BJ (cell line): Measurements from ENCODE around the gene ADAMTS1. TPM values are rescaled to one million over a fixed set of nuclear protein-coding genes. Genes with fewer than 3 reads are reported as not detected.

Source experiments
- CTCF ChIA-PET: fragments of 350-600 bp; formaldehyde crosslinking; extraction: SDS; loops from one replicate; lab custom pipeline; 2021; ENCODE audit warnings: antibody characterized with exemption, inconsistent platforms; lab: Yijun Ruan, JAX
- POLR2A ChIA-PET: fragments of 300-600 bp; sonication (Branson Sonifier 250); formaldehyde crosslinking; extraction: SDS; loops from one replicate; lab custom pipeline; 2021; ENCODE audit warnings: antibody characterized with exemption; lab: Charles Lee
- DNase-seq: peaks from one replicate; pipeline ENCODE4 v3.0.0-alpha.2; 2011; ENCODE audit warnings: low read depth
- H3K27me3 ChIP-seq: 2 replicates; pipeline ENCODE4 v1.6.0; 2011; ENCODE audit warnings: low read length; ENCODE audit not compliant: control insufficient read depth, insufficient read depth
- H3K36me3 ChIP-seq: 2 replicates; pipeline ENCODE4 v1.5.1; 2011; ENCODE audit warnings: low read length; ENCODE audit not compliant: control insufficient read depth, insufficient read depth
- H3K4me3 ChIP-seq: 2 replicates; pipeline ENCODE4 v1.5.1; 2011; ENCODE audit warnings: low read depth, mild to moderate bottlenecking, control low read depth, low read length
- polyA plus RNA-seq: library from polyadenylated mRNA; depleted of rRNA; stranded (reverse); fragments of >200 nt; gene quantifications from 2 replicates; pipeline ENCODE4 v1.2.3, GENCODE V29; 2011
- TF ChIP-seq, protein P1 (sequence below): IDR thresholded peaks from 2 replicates; pipeline ENCODE4 v1.5.1; 2011; ENCODE audit warnings: low read depth, mild to moderate bottlenecking, control low read depth, inconsistent platforms, low read length, moderate library complexity; ENCODE audit not compliant: insufficient read depth

Gene ADAMTS1
- polyA plus RNA-seq, 1 experiment, result 1,081 TPM

DNA sequence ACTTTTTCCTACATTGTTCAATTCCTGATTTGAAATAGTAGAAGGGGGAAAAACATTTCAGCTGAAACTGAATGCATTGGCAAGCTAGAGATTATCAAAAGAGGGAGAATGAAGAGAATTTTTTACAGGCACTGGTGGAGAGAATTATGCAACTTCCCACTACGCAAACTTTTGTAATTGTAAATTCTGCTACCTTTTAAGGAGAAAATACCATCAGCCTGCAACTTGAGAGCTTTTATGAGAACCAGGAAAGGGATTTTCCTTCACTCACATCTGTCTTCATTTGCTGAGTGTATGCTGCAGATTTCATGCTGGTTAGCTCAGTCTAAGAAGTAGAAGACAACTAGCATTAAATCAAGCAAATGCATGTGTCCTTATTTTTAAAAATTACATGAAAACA lies 43.7 kb downstream of the ADAMTS1 start:
- POLR2A ChIA-PET, result interaction anchor here (0.6 to 0.9 kb wide), 3 partner anchors 13 to 43 kb away, joined by 3 to 7 read pairs (median 3); no protein-coding TSS in a partner anchor
- peak; percentile 87 for DNase-seq
- CTCF ChIA-PET, result interaction anchor here (0.7 kb wide), 1 partner anchor 31 kb away, joined by 3 read pairs; no protein-coding TSS in a partner anchor
- TF ChIP-seq, protein P1, sequence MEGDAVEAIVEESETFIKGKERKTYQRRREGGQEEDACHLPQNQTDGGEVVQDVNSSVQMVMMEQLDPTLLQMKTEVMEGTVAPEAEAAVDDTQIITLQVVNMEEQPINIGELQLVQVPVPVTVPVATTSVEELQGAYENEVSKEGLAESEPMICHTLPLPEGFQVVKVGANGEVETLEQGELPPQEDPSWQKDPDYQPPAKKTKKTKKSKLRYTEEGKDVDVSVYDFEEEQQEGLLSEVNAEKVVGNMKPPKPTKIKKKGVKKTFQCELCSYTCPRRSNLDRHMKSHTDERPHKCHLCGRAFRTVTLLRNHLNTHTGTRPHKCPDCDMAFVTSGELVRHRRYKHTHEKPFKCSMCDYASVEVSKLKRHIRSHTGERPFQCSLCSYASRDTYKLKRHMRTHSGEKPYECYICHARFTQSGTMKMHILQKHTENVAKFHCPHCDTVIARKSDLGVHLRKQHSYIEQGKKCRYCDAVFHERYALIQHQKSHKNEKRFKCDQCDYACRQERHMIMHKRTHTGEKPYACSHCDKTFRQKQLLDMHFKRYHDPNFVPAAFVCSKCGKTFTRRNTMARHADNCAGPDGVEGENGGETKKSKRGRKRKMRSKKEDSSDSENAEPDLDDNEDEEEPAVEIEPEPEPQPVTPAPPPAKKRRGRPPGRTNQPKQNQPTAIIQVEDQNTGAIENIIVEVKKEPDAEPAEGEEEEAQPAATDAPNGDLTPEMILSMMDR, result no peak
- H3K27me3 ChIP-seq, result no peaks in the 10 kb centered on the region
- no peak overlapping the region for H3K4me3 ChIP-seq
- H3K36me3 ChIP-seq, result no peaks in the 10 kb centered on the region

DNA sequence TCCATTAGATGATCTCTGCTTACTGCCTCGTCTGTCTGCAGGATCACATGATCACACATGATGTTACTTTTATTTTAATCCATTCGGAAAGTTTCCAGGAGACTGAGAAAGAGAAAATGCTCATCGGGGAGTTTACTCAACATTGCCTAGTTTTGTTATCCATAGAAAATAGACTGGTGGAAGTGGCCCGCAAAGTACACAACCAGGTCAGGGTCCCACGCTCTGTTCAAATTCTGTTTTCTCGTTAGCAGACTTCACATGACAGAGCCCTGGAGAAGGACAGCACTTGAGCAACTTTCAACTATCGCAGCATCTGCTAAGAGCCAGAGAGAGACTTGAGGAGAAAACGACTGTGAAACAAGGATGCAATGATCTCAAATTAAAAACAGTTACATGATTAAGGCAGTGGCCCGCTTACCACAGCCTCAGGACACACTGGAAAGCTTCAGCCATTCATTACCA lies 44.2 kb downstream of the ADAMTS1 start:
- no peaks in the 10 kb centered on the region for H3K27me3 ChIP-seq
- peak overlapping the region; percentile 9; the same call in 1 of the 2 replicates for H3K4me3 ChIP-seq
- TF ChIP-seq, protein P1, result no peak
- CTCF ChIA-PET, result interaction anchor here (0.7 kb wide), 1 partner anchor 32 kb away, joined by 3 read pairs; no protein-coding TSS in a partner anchor
- H3K36me3 ChIP-seq, result no peaks in the 10 kb centered on the region
- POLR2A ChIA-PET, result interaction anchor here (0.7 to 0.9 kb wide), 2 partner anchors 13 to 15 kb away, joined by 3 to 7 read pairs; no protein-coding TSS in a partner anchor
- DNase-seq, result peak; percentile 55

DNA sequence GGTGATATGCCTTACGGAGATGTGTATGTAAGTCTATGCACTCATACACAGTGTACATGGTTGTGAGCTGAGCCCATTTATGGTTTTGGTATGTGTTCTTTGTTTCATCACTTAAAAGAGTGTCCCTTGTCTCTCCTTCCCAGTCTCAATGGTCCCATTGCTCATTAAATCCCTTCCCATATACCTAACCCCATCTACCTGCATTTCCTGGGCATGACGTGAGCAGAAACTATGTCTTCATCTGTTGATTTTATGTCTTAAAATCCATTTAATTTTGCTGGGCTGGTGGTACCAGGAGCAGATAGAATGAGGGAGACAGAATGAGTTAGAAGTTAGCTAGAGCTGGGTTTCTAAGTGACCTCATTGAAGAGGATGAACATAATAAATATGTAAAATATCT lies 44.8 kb downstream of the ADAMTS1 start:
- ChIA-PET POLR2A (no interaction called here), CTCF (no interaction called here)
- Histone ChIP-seq H3K4me3 (no peak overlapping the region), H3K27me3 (no peaks in the 10 kb centered on the region), H3K36me3 (no peaks in the 10 kb centered on the region)
- DNase-seq, result no peak
- TF ChIP-seq, protein P1, result no peak

DNA sequence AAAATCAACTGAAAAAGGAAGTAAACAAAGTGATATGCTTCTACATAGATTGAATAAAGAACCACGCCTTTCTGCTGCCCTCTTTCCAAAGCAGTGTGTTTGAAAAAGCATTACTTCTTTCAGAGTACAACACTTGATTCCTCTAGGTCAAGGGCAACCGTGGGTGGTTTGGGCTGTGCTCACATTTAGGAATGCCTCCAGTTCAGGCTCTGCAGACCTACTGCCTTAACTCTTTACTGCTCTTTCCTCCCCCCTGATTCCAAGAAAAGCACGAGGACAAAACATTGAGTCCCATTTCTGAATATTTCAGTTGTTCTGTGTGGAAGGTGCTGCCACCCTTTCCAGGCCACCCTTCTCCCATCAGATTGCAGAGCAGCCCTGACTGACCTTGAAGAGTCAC lies 45.2 kb downstream of the ADAMTS1 start:
- no peaks in the 10 kb centered on the region for H3K36me3 ChIP-seq
- DNase-seq, result no peak
- CTCF ChIA-PET, result no interaction called here
- TF ChIP-seq, protein P1, result no peak
- POLR2A ChIA-PET, result no interaction called here
- no peak overlapping the region for H3K4me3 ChIP-seq
- H3K27me3 ChIP-seq, result no peaks in the 10 kb centered on the region

DNA sequence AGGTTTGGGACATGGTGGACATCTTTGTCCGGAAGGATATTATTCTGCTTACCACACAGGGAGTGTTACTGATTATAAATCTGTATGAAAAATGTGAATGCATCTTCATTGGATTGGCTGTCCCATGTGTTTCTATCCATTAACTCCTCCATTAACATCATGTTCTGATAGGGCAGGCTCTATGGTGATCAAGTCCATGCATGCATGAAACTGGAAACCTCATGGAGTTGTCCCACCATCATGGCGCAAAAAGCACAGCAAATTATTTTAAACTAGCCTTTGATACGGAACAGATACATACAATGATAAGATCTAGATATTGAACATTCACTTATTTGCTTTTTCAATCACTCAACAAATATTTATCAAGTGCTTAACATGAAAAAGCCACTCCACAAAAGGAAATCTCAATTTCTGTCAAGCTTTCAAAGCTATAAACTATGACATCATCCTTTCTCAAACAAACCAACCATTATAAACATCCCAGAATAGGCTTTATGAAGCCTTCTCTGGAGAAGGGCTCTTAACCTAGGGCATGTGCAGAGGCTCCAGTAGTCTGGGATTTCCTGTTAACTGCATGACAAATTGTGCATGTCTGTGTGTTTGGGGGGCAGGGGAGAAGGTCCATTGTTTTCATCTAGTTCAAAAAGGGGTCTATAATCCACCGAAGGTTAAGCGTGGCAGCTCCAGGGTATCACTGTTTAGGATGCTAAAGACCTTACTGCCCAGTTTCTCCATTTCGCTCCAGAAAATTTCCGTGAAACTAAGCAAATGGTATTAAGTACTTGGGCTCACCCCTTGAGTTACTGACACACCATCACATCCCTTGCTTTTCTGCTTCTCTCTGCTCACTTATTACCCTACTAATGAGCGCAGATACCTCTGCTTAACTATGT lies 46.1 kb downstream of the ADAMTS1 start:
- ChIA-PET CTCF (no interaction called here), POLR2A (no interaction called here)
- Histone ChIP-seq H3K36me3 (no peaks in the 10 kb centered on the region), H3K27me3 (no peaks in the 10 kb centered on the region), H3K4me3 (no peak overlapping the region)
- no peak for DNase-seq
- TF ChIP-seq, protein P1, result no peak
